GM19324 (cell line): ENCODE results near the gene CMC2.

Experiments used
- ATAC-seq: cut with Tn5 transposase; IDR thresholded peaks from one replicate; pipeline ENCODE4 v1.9.1; 2021; ENCODE audit warnings: mild to moderate bottlenecking, moderate library complexity; ENCODE audit not compliant: unreplicated experiment, low FRiP score

The CMC2 gene

GRCh38 chr16:80981103-80981502, 25.6 kb downstream of the CMC2 start:
- no peak for ATAC-seq

- ATAC-seq: no peak
Measured at GRCh38 chr16:80976946-80977345, 29.7 kb downstream of the CMC2 start.

- no peak for ATAC-seq
Measured at GRCh38 chr16:80974649-80975376, 31.9 kb downstream of the CMC2 start.

- ATAC-seq: no peak
Measured at GRCh38 chr16:80973991-80974390, 32.7 kb downstream of the CMC2 start.

GRCh38 chr16:80972611-80973010, 34.1 kb downstream of the CMC2 start:
- ATAC-seq: no peak

GRCh38 chr16:80971819-80972218, 34.9 kb downstream of the CMC2 start:
- peak; percentile 38 for ATAC-seq

DNA sequence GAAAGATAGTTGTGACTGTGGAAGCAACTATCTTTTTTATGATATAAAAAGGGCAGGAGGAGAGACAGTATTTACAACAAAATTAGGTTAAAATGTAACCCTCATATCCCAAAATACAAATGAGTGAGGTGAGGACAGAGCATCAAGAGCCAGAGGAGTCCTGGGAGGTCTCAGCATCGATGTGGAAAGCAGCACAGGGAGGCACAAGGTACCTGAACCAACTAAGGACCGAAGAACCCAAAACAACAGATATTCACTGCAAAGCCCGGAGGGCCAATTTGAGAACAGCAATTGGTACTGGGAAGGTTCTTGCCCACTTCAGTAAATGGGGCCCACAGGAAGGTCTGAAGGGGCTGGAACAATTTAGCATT, 37.6 kb downstream of the CMC2 start:
- ATAC-seq: no peak

DNA sequence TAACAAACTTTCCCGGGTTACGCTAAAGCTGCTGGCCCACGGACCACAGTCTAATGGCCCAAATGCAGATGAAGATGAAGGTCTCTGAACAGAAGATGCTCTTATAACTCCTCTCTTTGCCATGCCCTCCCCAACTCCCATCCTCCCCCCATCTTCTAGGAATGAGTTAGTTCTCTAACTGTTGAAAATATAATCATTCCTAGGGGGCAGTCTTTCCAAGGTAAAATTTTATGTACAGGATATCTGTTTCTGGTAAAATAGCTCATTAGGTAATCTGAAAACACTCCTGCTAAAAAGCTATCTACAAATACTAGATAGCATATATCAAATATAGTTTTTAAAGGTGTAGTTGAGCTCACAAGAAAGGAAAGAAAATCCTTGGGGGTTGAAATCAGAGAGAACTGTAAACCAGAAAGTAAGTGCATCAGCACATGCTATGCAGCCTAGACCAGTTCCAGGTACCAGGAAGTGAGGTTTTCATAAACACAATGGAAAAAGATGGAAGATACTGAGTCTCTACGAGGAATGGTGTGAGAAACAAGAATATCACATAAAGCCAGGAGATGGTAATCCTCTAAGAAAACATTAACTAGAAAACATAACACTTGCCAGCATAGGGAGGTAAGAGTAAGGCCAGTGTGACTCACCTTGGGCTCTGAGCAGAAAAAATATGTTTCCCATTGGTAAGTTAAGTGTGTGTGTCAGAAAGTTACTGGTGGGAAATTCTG, 38.1 kb downstream of the CMC2 start:
- no peak for ATAC-seq

GRCh38 chr16:80966617-80967016, 40.1 kb downstream of the CMC2 start:
- no peak for ATAC-seq

DNA sequence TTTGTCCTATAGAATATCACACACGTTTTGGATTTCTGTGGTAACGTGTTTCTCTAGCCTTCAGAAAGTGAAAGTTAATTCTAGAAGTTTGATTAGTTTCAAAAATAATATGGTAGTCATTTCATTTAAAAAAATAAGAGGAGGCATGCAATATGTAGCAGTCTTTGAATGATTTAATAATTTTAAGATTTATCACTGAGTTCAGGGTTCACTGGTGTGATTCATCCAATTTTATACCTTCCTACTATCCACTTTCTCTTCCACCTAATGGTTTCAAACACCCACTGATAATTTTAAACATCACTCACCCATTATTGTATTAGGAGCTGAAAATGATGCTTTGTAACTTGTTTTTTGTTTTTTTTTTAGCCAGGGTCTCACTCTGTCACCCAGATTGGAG, 42.3 kb downstream of the CMC2 start:
- ATAC-seq: no peak

DNA sequence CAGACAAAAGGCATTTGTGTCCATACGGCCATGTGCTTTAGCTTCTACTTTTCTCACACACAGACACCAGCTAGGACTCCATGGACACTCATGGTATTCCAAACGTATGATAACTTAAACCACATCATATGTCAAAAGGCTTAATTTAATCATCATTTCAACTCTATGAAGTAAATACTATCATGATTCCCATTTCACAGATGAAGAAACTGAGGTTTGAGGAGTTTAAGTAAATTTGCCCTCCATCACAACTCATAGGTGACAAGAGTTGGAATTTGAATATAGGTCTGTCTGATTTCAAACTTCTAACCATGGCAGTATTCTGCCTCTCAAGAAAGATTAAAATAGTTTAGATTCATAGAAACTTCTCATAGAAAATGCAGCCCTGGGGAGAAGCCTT, 43.8 kb downstream of the CMC2 start:
- ATAC-seq: no peak

- ATAC-seq: no peak
Measured at GRCh38 chr16:80958284-80958683, 48.4 kb downstream of the CMC2 start.

- ATAC-seq: no peak
Measured at GRCh38 chr16:80954985-80955384, 51.7 kb downstream of the CMC2 start.

DNA sequence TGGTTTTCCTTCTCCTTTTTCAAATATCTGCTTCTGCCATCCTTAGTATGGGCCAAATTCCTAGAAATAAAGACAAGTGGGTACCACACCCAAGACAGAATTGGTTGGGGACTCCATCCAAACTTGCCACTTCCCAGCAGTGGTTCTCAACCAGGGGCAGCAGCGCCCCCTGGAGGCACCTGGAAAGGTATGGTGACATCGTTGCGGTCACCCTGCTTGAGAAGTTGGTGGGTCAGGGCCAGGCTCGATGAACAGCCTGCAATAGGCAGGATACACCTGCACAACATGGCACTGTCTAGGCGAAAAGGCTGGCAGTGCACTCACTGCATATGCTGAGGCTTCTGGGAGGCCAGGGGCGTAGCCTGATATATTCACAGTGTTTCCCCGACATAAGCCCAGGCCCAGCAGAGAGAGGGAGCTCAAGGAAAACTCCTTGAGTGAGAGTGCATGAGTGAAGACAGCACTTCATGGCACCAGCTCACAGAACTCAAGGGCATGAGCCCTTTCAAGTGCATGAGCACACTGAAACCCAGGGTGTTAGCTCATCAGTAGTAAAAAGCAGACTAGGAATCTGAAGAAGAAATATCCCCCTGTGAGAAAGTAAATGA, 57.7 kb downstream of the CMC2 start:
- ATAC-seq: no peak

GRCh38 chr16:80947708-80948625, 58.7 kb downstream of the CMC2 start:
- ATAC-seq: no peak

- no peak for ATAC-seq
Measured at GRCh38 chr16:80947239-80947638, 59.4 kb downstream of the CMC2 start.

- ATAC-seq: no peak
Measured at GRCh38 chr16:80946481-80946880, 60.2 kb downstream of the CMC2 start.

GRCh38 chr16:80940069-80940856, 66.4 kb downstream of the CMC2 start:
- no peak for ATAC-seq

DNA sequence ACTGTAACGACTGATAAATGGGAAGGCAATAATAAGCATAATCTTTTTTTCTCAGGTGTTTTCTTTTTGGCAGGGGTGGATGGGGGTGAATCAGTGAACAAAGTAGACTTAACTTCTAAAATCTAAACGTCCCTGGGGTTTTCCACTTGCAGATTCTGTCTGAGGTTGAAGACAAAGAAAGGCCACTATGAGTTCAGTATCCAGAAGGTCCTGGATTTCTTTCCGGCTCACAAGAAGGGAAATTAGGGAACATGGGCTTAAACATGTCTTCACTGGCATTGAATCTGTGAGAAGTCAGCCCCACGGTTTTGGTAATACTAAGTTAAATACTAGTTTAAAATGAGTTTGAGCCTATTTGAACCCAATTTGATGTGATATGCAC, 67.8 kb downstream of the CMC2 start:
- ATAC-seq: no peak
